GM23338 (cell line): ENCODE measurements around the gene CYTH3. TPM values are rescaled to one million over a fixed set of nuclear protein-coding genes. Genes with fewer than 3 reads are reported as not detected.

Experiments used
- ATAC-seq: fragments of 200-7000 bp; cut with Tn5 transposase; 3 replicates; pipeline ENCODE4 v1.9.1; 2020
- DNase-seq: peaks from one replicate; pipeline ENCODE4 v3.0.0-alpha.2; 2015; ENCODE audit warnings: low spot score
- H2AFZ ChIP-seq: fragments of 200-600 bp; sonication (generic); 2 replicates; pipeline ENCODE4 v1.8.0; 2016; ENCODE audit warnings: antibody characterized with exemption, mild to moderate bottlenecking, moderate library complexity
- H3F3A ChIP-seq: fragments of 200-600 bp; sonication (generic); replicated peaks from 2 replicates; pipeline ENCODE4 v1.8.0; 2017; ENCODE audit warnings: antibody characterized with exemption, mixed run types, low read depth
- H3K27ac ChIP-seq: fragments of 200-600 bp; sonication (generic); 2 replicates; pipeline ENCODE4 v1.6.1; 2016; ENCODE audit warnings: low read depth
- H3K27me3 ChIP-seq: fragments of 200-600 bp; sonication (generic); 2 replicates; pipeline ENCODE4 v1.8.0; 2016; ENCODE audit warnings: mild to moderate bottlenecking, mixed run types, moderate library complexity; ENCODE audit not compliant: insufficient read depth
- H3K36me3 ChIP-seq: fragments of 200-600 bp; sonication (generic); 2 replicates; pipeline ENCODE4 v1.8.0; 2016; ENCODE audit warnings: mild to moderate bottlenecking; ENCODE audit not compliant: insufficient read depth
- H3K4me1 ChIP-seq: fragments of 200-600 bp; sonication (generic); 2 replicates; pipeline ENCODE4 v1.8.0; 2016; ENCODE audit warnings: mild to moderate bottlenecking, moderate library complexity; ENCODE audit not compliant: insufficient read depth
- H3K4me2 ChIP-seq: fragments of 200-600 bp; sonication (generic); 2 replicates; pipeline ENCODE4 v1.7.1; 2017; ENCODE audit warnings: mixed run types
- H3K4me3 ChIP-seq: fragments of 200-600 bp; sonication (generic); 2 replicates; pipeline ENCODE4 v1.6.1; 2016; ENCODE audit warnings: mixed run types
- H3K79me2 ChIP-seq: fragments of 200-600 bp; sonication (generic); replicated peaks from 2 replicates; pipeline ENCODE4 v1.8.0; 2017; ENCODE audit warnings: mild to moderate bottlenecking; ENCODE audit not compliant: insufficient read depth
- H3K9me2 ChIP-seq: fragments of 200-600 bp; sonication (generic); 2 replicates; pipeline ENCODE4 v1.8.0; 2017; ENCODE audit not compliant: insufficient read depth
- H4K20me1 ChIP-seq: fragments of 200-600 bp; sonication (generic); replicated peaks from 2 replicates; pipeline ENCODE4 v1.8.0; 2017; ENCODE audit warnings: mild to moderate bottlenecking; ENCODE audit not compliant: insufficient read depth
- H3K27ac Mint-ChIP-seq: 2 replicates; pipeline ENCODE4 v1.8.0; 2020; ENCODE audit warnings: inconsistent platforms, mild to moderate bottlenecking, moderate library complexity, mixed read lengths
- H3K27me3 Mint-ChIP-seq: 3 replicates; pipeline ENCODE4 v1.8.0; 2022; ENCODE audit warnings: low read depth, mild to moderate bottlenecking, moderate library complexity, mixed read lengths, inconsistent platforms; ENCODE audit not compliant: insufficient read depth, poor library complexity
- H3K36me3 Mint-ChIP-seq: 3 replicates; pipeline ENCODE4 v1.8.0; 2021; ENCODE audit warnings: low read depth, mild to moderate bottlenecking, inconsistent platforms, moderate library complexity, mixed read lengths
- H3K4me1 Mint-ChIP-seq: 3 replicates; pipeline ENCODE4 v1.8.0; 2020; ENCODE audit warnings: mild to moderate bottlenecking, inconsistent platforms, mixed read lengths
- H3K4me3 Mint-ChIP-seq: 3 replicates; pipeline ENCODE4 v1.8.0; 2021; ENCODE audit warnings: moderate library complexity, mild to moderate bottlenecking, inconsistent platforms, mixed read lengths
- H3K9me3 Mint-ChIP-seq: 3 replicates; pipeline ENCODE4 v1.8.0; 2020; ENCODE audit warnings: moderate library complexity, mild to moderate bottlenecking, inconsistent platforms, mixed read lengths
- CREB1 ChIP-seq: fragments of 250-450 bp; sonication (Bioruptor Pico); IDR thresholded peaks from 2 replicates; pipeline ENCODE4 v1.5.0; 2020; ENCODE audit warnings: low read depth, mild to moderate bottlenecking, moderate library complexity
- CTCF ChIP-seq, 2 experiments: fragments of 200-600 bp in 1 of 2; sonication (generic) in 1 of 2; conservative IDR thresholded peaks; 2 replicates each; pipeline versions ENCODE4 v1.5.1 to v1.6.1; 2016 to 2017; ENCODE audit warnings: antibody characterized with exemption in 2 of 2, low read depth in 2 of 2, mild to moderate bottlenecking in 2 of 2, moderate library complexity in 1 of 2
- EZH2 ChIP-seq: fragments of 200-600 bp; sonication (generic); IDR thresholded peaks from one replicate; pipeline ENCODE4 v1.8.0; 2017; ENCODE audit warnings: antibody characterized with exemption, mild to moderate bottlenecking, low read depth; ENCODE audit not compliant: unreplicated experiment
- JUNB ChIP-seq: IDR thresholded peaks from one replicate; pipeline ENCODE4 v1.6.1; 2016; ENCODE audit warnings: antibody characterized with exemption; ENCODE audit not compliant: unreplicated experiment
- POLR2AphosphoS5 ChIP-seq: IDR thresholded peaks from 2 replicates; pipeline ENCODE4 v1.6.1; 2016; ENCODE audit warnings: antibody characterized with exemption, low read depth
- STAT1 ChIP-seq: IDR thresholded peaks from one replicate; pipeline ENCODE4 v1.6.1; 2016; ENCODE audit warnings: antibody characterized with exemption; ENCODE audit not compliant: unreplicated experiment
- ZNF114 ChIP-seq: fragments of 250-450 bp; sonication (Bioruptor Pico); IDR thresholded peaks from 2 replicates; pipeline ENCODE4 v1.5.0; 2020; ENCODE audit warnings: mild to moderate bottlenecking, moderate library complexity
- ZNF331 ChIP-seq: fragments of 250-450 bp; sonication (Bioruptor Pico); IDR thresholded peaks from 2 replicates; pipeline ENCODE4 v1.5.0; 2020; ENCODE audit warnings: low read depth, mild to moderate bottlenecking, moderate library complexity
- polyA plus RNA-seq: library from polyadenylated mRNA; unstranded; fragments of >200 nt; fragmentation: Nextera tagmentation; extraction: Ambion mirVana; gene quantifications from 2 replicates; pipeline ENCODE4 v1.2.1, GENCODE V29; 2016
- total RNA-seq: library from RNA; depleted of rRNA; stranded (reverse); fragments of >200 nt; shearing (Covaris generic); gene quantifications from 2 replicates; pipeline ENCODE4 v1.2.3, GENCODE V29; 2014
- TF ChIP-seq, protein P1 (sequence below): IDR thresholded peaks from 2 replicates; pipeline ENCODE4 v1.6.1; 2016; ENCODE audit warnings: antibody characterized with exemption
- TF ChIP-seq, protein P2 (sequence below): IDR thresholded peaks from one replicate; pipeline ENCODE4 v1.6.1; 2018; ENCODE audit warnings: antibody characterized with exemption; ENCODE audit not compliant: unreplicated experiment

The CYTH3 gene
- total and polyA plus RNA-seq, 2 experiments from 2014 or later: 4.6 to 15.3 TPM

DNA sequence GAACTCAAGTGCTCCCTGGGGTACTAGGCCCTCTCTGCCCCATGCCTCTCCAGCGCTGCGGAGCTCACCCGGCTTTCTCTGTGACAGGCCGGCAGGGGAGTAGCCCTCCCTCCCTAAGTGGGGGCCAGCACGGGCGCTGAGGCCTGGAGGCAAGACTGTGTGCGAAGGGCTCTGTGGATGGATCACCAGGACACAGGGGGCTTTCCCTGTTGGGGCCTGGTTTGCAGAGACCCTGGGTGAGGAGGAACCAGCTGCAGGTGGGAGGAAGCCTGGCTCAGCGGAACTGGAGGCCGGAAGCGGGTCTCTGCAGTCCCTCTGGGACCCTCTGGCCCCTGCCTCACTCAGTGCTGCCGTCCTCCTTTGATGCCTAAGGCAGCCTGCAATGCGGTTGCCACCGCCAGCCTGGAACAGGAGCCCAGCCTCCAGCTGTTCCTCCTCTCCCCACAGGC is 106.0 kb downstream of the CYTH3 start (continued):
- TF ChIP-seq JUNB: no peak
- TF ChIP-seq, protein P1, sequence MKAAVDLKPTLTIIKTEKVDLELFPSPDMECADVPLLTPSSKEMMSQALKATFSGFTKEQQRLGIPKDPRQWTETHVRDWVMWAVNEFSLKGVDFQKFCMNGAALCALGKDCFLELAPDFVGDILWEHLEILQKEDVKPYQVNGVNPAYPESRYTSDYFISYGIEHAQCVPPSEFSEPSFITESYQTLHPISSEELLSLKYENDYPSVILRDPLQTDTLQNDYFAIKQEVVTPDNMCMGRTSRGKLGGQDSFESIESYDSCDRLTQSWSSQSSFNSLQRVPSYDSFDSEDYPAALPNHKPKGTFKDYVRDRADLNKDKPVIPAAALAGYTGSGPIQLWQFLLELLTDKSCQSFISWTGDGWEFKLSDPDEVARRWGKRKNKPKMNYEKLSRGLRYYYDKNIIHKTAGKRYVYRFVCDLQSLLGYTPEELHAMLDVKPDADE: no peak

GRCh38 chr7:6165521-6166320 is 106.7 kb downstream of the CYTH3 start:
- H3K27ac ChIP-seq: no peak overlapping the region; the same call in 1 of the 2 replicates
- Mint-ChIP-seq H3K9me3 (no peaks in the 10 kb centered on the region), H3K36me3 (peaks cover 14% of the 10 kb centered on the region), H3K27ac (no peak overlapping the region), H3K4me3 (no peak overlapping the region), H3K27me3 (peaks cover 11% of the 10 kb centered on the region), H3K4me1 (peaks cover 16% of the 10 kb centered on the region)
- no peak overlapping the region for H3K4me2 ChIP-seq
- no peaks in the 10 kb centered on the region; the same call in 1 of the 2 replicates for H4K20me1 ChIP-seq
- peaks cover 2% of the 10 kb centered on the region; the same call in 1 of the 2 replicates for H3K79me2 ChIP-seq
- H3K9me2 ChIP-seq: no peaks in the 10 kb centered on the region
- H3K4me3 ChIP-seq: no peak overlapping the region
- TF ChIP-seq ZNF114 (no peak), STAT1 (no peak), EZH2 (no peak), ZNF331 (CRISPR knock-in tag) (no peak), CTCF (conservative IDR thresholded peaks at IDR 0.05; ENCODE audit: low read depth in 2 of 2) (no peak), POLR2AphosphoS5 (no peak), CREB1 (CRISPR knock-in tag) (no peak)
- TF ChIP-seq, protein P1: no peak
- TF ChIP-seq, protein P2, sequence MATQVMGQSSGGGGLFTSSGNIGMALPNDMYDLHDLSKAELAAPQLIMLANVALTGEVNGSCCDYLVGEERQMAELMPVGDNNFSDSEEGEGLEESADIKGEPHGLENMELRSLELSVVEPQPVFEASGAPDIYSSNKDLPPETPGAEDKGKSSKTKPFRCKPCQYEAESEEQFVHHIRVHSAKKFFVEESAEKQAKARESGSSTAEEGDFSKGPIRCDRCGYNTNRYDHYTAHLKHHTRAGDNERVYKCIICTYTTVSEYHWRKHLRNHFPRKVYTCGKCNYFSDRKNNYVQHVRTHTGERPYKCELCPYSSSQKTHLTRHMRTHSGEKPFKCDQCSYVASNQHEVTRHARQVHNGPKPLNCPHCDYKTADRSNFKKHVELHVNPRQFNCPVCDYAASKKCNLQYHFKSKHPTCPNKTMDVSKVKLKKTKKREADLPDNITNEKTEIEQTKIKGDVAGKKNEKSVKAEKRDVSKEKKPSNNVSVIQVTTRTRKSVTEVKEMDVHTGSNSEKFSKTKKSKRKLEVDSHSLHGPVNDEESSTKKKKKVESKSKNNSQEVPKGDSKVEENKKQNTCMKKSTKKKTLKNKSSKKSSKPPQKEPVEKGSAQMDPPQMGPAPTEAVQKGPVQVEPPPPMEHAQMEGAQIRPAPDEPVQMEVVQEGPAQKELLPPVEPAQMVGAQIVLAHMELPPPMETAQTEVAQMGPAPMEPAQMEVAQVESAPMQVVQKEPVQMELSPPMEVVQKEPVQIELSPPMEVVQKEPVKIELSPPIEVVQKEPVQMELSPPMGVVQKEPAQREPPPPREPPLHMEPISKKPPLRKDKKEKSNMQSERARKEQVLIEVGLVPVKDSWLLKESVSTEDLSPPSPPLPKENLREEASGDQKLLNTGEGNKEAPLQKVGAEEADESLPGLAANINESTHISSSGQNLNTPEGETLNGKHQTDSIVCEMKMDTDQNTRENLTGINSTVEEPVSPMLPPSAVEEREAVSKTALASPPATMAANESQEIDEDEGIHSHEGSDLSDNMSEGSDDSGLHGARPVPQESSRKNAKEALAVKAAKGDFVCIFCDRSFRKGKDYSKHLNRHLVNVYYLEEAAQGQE: no peak
- no peaks in the 10 kb centered on the region for H3K27me3 ChIP-seq
- no peaks in the 10 kb centered on the region for H3K4me1 ChIP-seq
- DNase-seq (no peak), ATAC-seq (no peak; the same call in 2 of the 3 replicates)
- H2AFZ ChIP-seq: no peak overlapping the region
- H3F3A ChIP-seq: no peaks in the 10 kb centered on the region
- H3K36me3 ChIP-seq: peaks cover 14% of the 10 kb centered on the region; the same call in 1 of the 2 replicates
